ENCODE measurements around the gene DYNLRB1.

DNA sequence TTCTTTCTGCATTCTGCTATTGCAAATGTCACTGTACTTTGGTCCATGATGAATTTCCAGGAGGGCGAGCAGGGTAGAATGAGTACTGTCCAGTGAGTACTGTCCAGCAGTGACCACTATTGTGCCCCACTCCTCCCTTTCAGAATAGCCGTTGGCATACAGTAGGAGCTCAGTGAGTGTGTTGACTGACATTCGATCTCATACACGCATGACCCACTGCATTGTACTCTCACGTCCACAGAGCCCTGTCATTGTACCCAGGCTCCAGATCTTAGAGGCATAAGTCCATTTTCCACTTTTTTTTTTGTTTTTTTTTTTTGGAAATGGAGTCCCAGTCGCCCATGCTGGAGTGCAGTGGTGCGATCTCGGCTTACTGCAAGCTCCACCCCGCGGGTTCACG, 8.2 kb downstream of the DYNLRB1 start:
- TF ChIP-seq, protein P1, sequence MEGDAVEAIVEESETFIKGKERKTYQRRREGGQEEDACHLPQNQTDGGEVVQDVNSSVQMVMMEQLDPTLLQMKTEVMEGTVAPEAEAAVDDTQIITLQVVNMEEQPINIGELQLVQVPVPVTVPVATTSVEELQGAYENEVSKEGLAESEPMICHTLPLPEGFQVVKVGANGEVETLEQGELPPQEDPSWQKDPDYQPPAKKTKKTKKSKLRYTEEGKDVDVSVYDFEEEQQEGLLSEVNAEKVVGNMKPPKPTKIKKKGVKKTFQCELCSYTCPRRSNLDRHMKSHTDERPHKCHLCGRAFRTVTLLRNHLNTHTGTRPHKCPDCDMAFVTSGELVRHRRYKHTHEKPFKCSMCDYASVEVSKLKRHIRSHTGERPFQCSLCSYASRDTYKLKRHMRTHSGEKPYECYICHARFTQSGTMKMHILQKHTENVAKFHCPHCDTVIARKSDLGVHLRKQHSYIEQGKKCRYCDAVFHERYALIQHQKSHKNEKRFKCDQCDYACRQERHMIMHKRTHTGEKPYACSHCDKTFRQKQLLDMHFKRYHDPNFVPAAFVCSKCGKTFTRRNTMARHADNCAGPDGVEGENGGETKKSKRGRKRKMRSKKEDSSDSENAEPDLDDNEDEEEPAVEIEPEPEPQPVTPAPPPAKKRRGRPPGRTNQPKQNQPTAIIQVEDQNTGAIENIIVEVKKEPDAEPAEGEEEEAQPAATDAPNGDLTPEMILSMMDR (conservative IDR thresholded peaks at IDR 0.05; ENCODE audit: low read depth, low read length): no peak
- no peak for TF ChIP-seq EZH2phosphoT487 (IDR thresholded peaks at IDR 0.05; ENCODE audit: borderline replicate concordance, low read length)
